B cell (primary cell): ENCODE results near the gene NCOR1. TPM values are rescaled to one million over a fixed set of nuclear protein-coding genes. Genes with fewer than 3 reads are reported as not detected.

Experiments used
- ATAC-seq: fragments of 200-7000 bp; cut with Tn5 transposase; one replicate; pipeline ENCODE4 v1.10.0; 2021; ENCODE audit warnings: low read depth, mild to moderate bottlenecking, moderate number of reproducible peaks, moderate library complexity
- CTCF ChIA-PET: fragments of 350-600 bp; sonication (Branson Sonifier 250); formaldehyde crosslinking; loops from one replicate; lab custom pipeline; 2021; ENCODE audit warnings: antibody characterized with exemption, inconsistent platforms; lab: Charles Lee
- POLR2A ChIA-PET: fragments of 350-600 bp; sonication (Branson Sonifier 250); formaldehyde crosslinking; loops from one replicate; lab custom pipeline; 2021; ENCODE audit warnings: antibody characterized with exemption; lab: Charles Lee
- DNase-seq: peaks from one replicate; pipeline ENCODE4 v3.0.0; 2013
- H2AFZ ChIP-seq: 2 replicates; pipeline ENCODE4 v1.6.1; 2012; ENCODE audit warnings: mild to moderate bottlenecking, low read depth, low read length; ENCODE audit not compliant: insufficient read depth, poor library complexity, severe bottlenecking
- H3K27ac ChIP-seq, 2 donors: 1 replicate in 1 of 2; 2 replicates in 1 of 2; pipeline ENCODE4 v1.5.1; 2012 to 2013; ENCODE audit warnings: low read length in 2 of 2, mild to moderate bottlenecking in 2 of 2, moderate library complexity in 1 of 2
- H3K27me3 ChIP-seq, 4 experiments: fragments of 200-600 bp in 1 of 4; sonication (generic) in 1 of 4; replicated peaks in 1 of 4; 1 replicate in 2 of 4; 2 replicates in 2 of 4; pipeline versions ENCODE4 v1.6.1 to v1.7.0; 2013 to 2016; ENCODE audit warnings: low read length in 3 of 4, mild to moderate bottlenecking in 2 of 4, mixed read lengths in 1 of 4, moderate library complexity in 1 of 4; ENCODE audit not compliant: insufficient read depth in 4 of 4, control insufficient read depth in 3 of 4; ENCODE audit errors: control extremely low read depth in 1 of 4
- H3K36me3 ChIP-seq, 2 experiments: replicated peaks in 1 of 2; 1 replicate in 1 of 2; 2 replicates in 1 of 2; pipeline versions ENCODE4 v1.6.1 to v1.7.1; 2013; ENCODE audit warnings: low read length in 1 of 2; ENCODE audit not compliant: insufficient read depth in 2 of 2, control insufficient read depth in 1 of 2; ENCODE audit errors: control extremely low read depth in 1 of 2, extremely low read depth in 1 of 2
- H3K4me1 ChIP-seq, 2 donors: fragments of 200-600 bp in 1 of 2; sonication (generic) in 1 of 2; 1 replicate in 1 of 2; 2 replicates in 1 of 2; pipeline versions ENCODE4 v1.5.1 to v1.6.1; 2013 to 2017; ENCODE audit warnings: low read length in 2 of 2; ENCODE audit not compliant: control insufficient read depth in 2 of 2, insufficient read depth in 2 of 2
- H3K4me2 ChIP-seq: replicated peaks from 2 replicates; pipeline ENCODE3; 2012; ENCODE audit warnings: mild to moderate bottlenecking, low read depth, low read length; ENCODE audit not compliant: poor library complexity, severe bottlenecking
- H3K4me3 ChIP-seq, 5 experiments: fragments of 200-600 bp in 1 of 5; sonication (generic) in 1 of 5; 1 replicate in 3 of 5; 2 replicates in 2 of 5; pipeline versions ENCODE4 v1.5.1 to v1.7.0; 2011 to 2016; ENCODE audit warnings: low read length in 4 of 5, mild to moderate bottlenecking in 4 of 5, low read depth in 2 of 5, control low read depth in 1 of 5, moderate library complexity in 1 of 5; ENCODE audit not compliant: insufficient read depth in 1 of 5; ENCODE audit errors: control extremely low read depth in 1 of 5, extremely low read depth in 1 of 5
- H3K79me2 ChIP-seq: fragments of 200-600 bp; sonication (generic); one replicate; pipeline ENCODE4 v1.6.0; 2016; ENCODE audit warnings: low read length; ENCODE audit not compliant: control insufficient read depth, insufficient read depth
- H3K9ac ChIP-seq: fragments of 200-600 bp; sonication (generic); 2 replicates; pipeline ENCODE4 v1.6.1; 2017; ENCODE audit warnings: mild to moderate bottlenecking, low read length, moderate library complexity
- H3K9me3 ChIP-seq, 3 donors: one replicate each; pipeline versions ENCODE4 v1.6.1 to v1.7.1; 2013; ENCODE audit warnings: low read length in 2 of 3; ENCODE audit not compliant: control insufficient read depth in 2 of 3, insufficient read depth in 1 of 3; ENCODE audit errors: control extremely low read depth in 1 of 3
- H4K20me1 ChIP-seq: 2 replicates; pipeline ENCODE4 v1.6.0; 2012; ENCODE audit warnings: mild to moderate bottlenecking, low read length; ENCODE audit not compliant: insufficient read depth, control insufficient read depth, poor library complexity, severe bottlenecking
- H3K27ac Mint-ChIP-seq: one replicate; pipeline ENCODE4 v1.8.0; 2021; ENCODE audit warnings: mixed read lengths
- H3K27me3 Mint-ChIP-seq: one replicate; pipeline ENCODE4 v1.8.0; 2021; ENCODE audit warnings: mixed read lengths
- H3K4me1 Mint-ChIP-seq: one replicate; pipeline ENCODE4 v1.8.0; 2021; ENCODE audit warnings: mixed read lengths
- H3K4me3 Mint-ChIP-seq: one replicate; pipeline ENCODE4 v1.8.0; 2021; ENCODE audit warnings: mixed read lengths
- H3K9me3 Mint-ChIP-seq: one replicate; pipeline ENCODE4 v1.8.0; 2022; ENCODE audit warnings: mixed read lengths; ENCODE audit not compliant: insufficient read depth
- CTCF ChIP-seq: fragments of 200-600 bp; IDR thresholded peaks from one replicate; pipeline ENCODE4 v1.8.0; 2022; ENCODE audit warnings: antibody characterized with exemption, mild to moderate bottlenecking
- EZH2 ChIP-seq: IDR thresholded peaks from 2 replicates; pipeline ENCODE4 v1.6.1; 2012; ENCODE audit warnings: borderline replicate concordance, low read depth, mild to moderate bottlenecking, moderate library complexity, low read length; ENCODE audit not compliant: insufficient read depth, poor library complexity, severe bottlenecking
- WGBS: methylation state at CpG from one replicate; pipeline ENCODE4 v1.1.5; 2013; ENCODE audit warnings: missing lambda C conversion rate; ENCODE audit not compliant: insufficient coverage; 5-methylcytosine and 5-hydroxymethylcytosine counted together
- intact Hi-C: fragments of 100-400 bp; cut with micrococcal nuclease; formaldehyde crosslinking; loops from one replicate; pipeline ENCODE4 v1.10.0; 2022
- polyA plus RNA-seq: library from polyadenylated mRNA; depleted of rRNA; stranded (reverse); fragments of >200 nt; gene quantifications from 2 replicates; pipeline ENCODE4 v1.2.3, GENCODE V29; 2012
- total RNA-seq, 2 donors: library from RNA; stranded (reverse); fragments of 120-200 nt in 1 of 2; gene quantifications; 1 replicate in 1 of 2; 2 replicates in 1 of 2; pipeline versions ENCODE4 v1.2.3 to v1.2.4, GENCODE V29; 2013 to 2022

NCOR1 gene
- total and polyA plus RNA-seq, 2 donors (not counting 1 experiment from before 2014, with no cell fraction given), result 46.3 to 217 TPM

GRCh38 chr17:16019347-16019746 is 196.0 kb downstream of the NCOR1 start:
- no peaks in the 10 kb centered on the region for H4K20me1 ChIP-seq
- no peak overlapping the region for H3K27ac ChIP-seq
- Mint-ChIP-seq H3K9me3 (no peaks in the 10 kb centered on the region), H3K27ac (no peak overlapping the region), H3K4me3 (no peak overlapping the region), H3K4me1 (no peaks in the 10 kb centered on the region), H3K27me3 (no peaks in the 10 kb centered on the region)
- H3K27me3 ChIP-seq, result no peaks in the 10 kb centered on the region
- no peak overlapping the region for H3K4me3 ChIP-seq
- no peaks in the 10 kb centered on the region for H3K4me1 ChIP-seq
- H2AFZ ChIP-seq, result no peak overlapping the region
- POLR2A ChIA-PET, result no interaction called here
- H3K9ac ChIP-seq, result no peak overlapping the region
- intact Hi-C loops, result no loop called here
- ATAC-seq, result no peak
- H3K4me2 ChIP-seq, result no peak overlapping the region
- no CpG with 5 or more reads among the region's 1 CpG for WGBS
- CTCF ChIA-PET, result no interaction called here
- TF ChIP-seq CTCF (no peak), EZH2 (no peak)
- H3K79me2 ChIP-seq, result peaks cover 10% of the 10 kb centered on the region
- no peaks in the 10 kb centered on the region for H3K9me3 ChIP-seq
- no peak for DNase-seq
- peaks cover 8 to 36% of the 10 kb centered on the region in 2 experiments for H3K36me3 ChIP-seq

GRCh38 chr17:16013943-16014407 is 201.4 kb downstream of the NCOR1 start:
- Histone ChIP-seq H3K9me3 (no peaks in the 10 kb centered on the region), H3K79me2 (peaks cover 15% of the 10 kb centered on the region), H3K4me1 (no peaks in the 10 kb centered on the region), H3K4me3 (no peak overlapping the region), H3K36me3 (peaks cover 10 to 46% of the 10 kb centered on the region in 2 experiments), H3K9ac (no peak overlapping the region), H3K27ac (no peak overlapping the region), H4K20me1 (peaks cover 4% of the 10 kb centered on the region), H2AFZ (no peak overlapping the region), H3K4me2 (no peak overlapping the region), H3K27me3 (no peaks in the 10 kb centered on the region)
- Mint-ChIP-seq H3K27me3 (no peaks in the 10 kb centered on the region), H3K27ac (no peak overlapping the region), H3K9me3 (no peaks in the 10 kb centered on the region), H3K4me1 (no peaks in the 10 kb centered on the region), H3K4me3 (no peak overlapping the region)
- WGBS, result no CpG with 5 or more reads among the region's 3 CpGs
- intact Hi-C loops, result no loop called here
- ATAC-seq (no peak), DNase-seq (no peak)
- ChIA-PET POLR2A (no interaction called here), CTCF (no interaction called here)
- TF ChIP-seq CTCF (no peak), EZH2 (no peak)
